H1 (cell line): ENCODE results near the gene ANKS1B. TPM values are rescaled to one million over a fixed set of nuclear protein-coding genes. Genes with fewer than 3 reads are reported as not detected.

Experiments
- polyA plus RNA-seq, 7 experiments: library from polyadenylated mRNA; depleted of rRNA in 3 of 7; stranded (reverse) in 5 of 7; unstranded in 2 of 7; fragments of >200 nt in 5 of 7; fragments of 200-250 nt in 2 of 7; gene quantifications; 1 replicate in 5 of 7; 2 replicates in 1 of 7; 4 replicates in 1 of 7; pipeline versions ENCODE4 v1.2.1 to v1.2.3, GENCODE V29; 2011 to 2013; ENCODE audit warnings: missing spikeins in 2 of 7, mixed read lengths in 2 of 7
- total RNA-seq: library from RNA; stranded (reverse); fragmentation: NEBNext Ultra II Directional; extraction: Animal tissue kit (Norgen Biotek cat#: 25700); gene quantifications from 2 replicates; pipeline ENCODE4 v1.2.1, GENCODE V29; 2021
- TF ChIP-seq, protein P1 (sequence below): fragments of 300-600 bp; sonication (generic); IDR thresholded peaks from 2 replicates; pipeline ENCODE4 v1.7.1; 2012; ENCODE audit warnings: low read length, moderate library complexity, mild to moderate bottlenecking, inconsistent platforms; ENCODE audit not compliant: insufficient replicate concordance

Gene ANKS1B
- total and polyA plus RNA-seq, 2 of the 8 experiments (the other 6 are each of a cell fraction or from before 2014, with no cell fraction given) = 2.7 to 6.1 TPM

DNA sequence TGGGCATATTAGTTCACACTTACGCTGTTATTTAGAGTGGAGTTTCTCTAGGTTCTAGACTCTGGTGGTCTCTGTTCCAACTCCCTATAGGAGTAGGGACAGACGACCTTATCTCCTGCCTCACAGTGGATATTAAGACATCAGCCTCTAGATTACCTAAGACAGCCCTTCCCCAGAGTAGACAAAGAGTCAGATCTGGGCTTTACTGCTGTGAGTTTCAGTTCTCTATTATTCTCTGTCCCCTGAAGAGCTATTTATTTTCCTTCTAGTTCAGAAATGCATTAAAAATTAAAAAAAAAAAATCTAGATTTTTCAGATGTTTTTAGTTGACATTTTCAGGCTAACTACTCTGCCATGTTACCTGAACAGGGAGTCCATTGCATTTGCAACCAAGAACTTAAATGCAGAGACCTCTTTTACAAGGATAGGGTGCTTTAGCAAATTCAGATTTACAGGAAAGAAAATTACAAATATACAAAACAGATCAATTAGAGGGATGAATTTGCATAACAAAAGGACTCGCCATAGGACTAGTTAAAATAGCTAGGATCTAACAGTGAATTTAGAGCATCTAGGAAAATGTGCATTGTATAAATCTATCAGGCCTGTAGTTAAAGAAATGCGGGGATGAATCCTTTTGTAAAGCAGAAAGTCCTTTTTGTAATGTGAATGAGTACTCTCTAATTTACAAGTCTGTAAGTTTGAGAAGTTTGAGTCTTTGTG is 958.2 kb downstream of the ANKS1B start (continued):
- TF ChIP-seq, protein P1, sequence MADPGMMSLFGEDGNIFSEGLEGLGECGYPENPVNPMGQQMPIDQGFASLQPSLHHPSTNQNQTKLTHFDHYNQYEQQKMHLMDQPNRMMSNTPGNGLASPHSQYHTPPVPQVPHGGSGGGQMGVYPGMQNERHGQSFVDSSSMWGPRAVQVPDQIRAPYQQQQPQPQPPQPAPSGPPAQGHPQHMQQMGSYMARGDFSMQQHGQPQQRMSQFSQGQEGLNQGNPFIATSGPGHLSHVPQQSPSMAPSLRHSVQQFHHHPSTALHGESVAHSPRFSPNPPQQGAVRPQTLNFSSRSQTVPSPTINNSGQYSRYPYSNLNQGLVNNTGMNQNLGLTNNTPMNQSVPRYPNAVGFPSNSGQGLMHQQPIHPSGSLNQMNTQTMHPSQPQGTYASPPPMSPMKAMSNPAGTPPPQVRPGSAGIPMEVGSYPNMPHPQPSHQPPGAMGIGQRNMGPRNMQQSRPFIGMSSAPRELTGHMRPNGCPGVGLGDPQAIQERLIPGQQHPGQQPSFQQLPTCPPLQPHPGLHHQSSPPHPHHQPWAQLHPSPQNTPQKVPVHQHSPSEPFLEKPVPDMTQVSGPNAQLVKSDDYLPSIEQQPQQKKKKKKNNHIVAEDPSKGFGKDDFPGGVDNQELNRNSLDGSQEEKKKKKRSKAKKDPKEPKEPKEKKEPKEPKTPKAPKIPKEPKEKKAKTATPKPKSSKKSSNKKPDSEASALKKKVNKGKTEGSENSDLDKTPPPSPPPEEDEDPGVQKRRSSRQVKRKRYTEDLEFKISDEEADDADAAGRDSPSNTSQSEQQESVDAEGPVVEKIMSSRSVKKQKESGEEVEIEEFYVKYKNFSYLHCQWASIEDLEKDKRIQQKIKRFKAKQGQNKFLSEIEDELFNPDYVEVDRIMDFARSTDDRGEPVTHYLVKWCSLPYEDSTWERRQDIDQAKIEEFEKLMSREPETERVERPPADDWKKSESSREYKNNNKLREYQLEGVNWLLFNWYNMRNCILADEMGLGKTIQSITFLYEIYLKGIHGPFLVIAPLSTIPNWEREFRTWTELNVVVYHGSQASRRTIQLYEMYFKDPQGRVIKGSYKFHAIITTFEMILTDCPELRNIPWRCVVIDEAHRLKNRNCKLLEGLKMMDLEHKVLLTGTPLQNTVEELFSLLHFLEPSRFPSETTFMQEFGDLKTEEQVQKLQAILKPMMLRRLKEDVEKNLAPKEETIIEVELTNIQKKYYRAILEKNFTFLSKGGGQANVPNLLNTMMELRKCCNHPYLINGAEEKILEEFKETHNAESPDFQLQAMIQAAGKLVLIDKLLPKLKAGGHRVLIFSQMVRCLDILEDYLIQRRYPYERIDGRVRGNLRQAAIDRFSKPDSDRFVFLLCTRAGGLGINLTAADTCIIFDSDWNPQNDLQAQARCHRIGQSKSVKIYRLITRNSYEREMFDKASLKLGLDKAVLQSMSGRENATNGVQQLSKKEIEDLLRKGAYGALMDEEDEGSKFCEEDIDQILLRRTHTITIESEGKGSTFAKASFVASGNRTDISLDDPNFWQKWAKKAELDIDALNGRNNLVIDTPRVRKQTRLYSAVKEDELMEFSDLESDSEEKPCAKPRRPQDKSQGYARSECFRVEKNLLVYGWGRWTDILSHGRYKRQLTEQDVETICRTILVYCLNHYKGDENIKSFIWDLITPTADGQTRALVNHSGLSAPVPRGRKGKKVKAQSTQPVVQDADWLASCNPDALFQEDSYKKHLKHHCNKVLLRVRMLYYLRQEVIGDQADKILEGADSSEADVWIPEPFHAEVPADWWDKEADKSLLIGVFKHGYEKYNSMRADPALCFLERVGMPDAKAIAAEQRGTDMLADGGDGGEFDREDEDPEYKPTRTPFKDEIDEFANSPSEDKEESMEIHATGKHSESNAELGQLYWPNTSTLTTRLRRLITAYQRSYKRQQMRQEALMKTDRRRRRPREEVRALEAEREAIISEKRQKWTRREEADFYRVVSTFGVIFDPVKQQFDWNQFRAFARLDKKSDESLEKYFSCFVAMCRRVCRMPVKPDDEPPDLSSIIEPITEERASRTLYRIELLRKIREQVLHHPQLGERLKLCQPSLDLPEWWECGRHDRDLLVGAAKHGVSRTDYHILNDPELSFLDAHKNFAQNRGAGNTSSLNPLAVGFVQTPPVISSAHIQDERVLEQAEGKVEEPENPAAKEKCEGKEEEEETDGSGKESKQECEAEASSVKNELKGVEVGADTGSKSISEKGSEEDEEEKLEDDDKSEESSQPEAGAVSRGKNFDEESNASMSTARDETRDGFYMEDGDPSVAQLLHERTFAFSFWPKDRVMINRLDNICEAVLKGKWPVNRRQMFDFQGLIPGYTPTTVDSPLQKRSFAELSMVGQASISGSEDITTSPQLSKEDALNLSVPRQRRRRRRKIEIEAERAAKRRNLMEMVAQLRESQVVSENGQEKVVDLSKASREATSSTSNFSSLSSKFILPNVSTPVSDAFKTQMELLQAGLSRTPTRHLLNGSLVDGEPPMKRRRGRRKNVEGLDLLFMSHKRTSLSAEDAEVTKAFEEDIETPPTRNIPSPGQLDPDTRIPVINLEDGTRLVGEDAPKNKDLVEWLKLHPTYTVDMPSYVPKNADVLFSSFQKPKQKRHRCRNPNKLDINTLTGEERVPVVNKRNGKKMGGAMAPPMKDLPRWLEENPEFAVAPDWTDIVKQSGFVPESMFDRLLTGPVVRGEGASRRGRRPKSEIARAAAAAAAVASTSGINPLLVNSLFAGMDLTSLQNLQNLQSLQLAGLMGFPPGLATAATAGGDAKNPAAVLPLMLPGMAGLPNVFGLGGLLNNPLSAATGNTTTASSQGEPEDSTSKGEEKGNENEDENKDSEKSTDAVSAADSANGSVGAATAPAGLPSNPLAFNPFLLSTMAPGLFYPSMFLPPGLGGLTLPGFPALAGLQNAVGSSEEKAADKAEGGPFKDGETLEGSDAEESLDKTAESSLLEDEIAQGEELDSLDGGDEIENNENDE = peak; percentile 94
- TF ChIP-seq, all 59 proteins: peak for 3
